ENCODE measurements around the gene ATP6V1D.

- no peak for TF ChIP-seq CTCF (conservative IDR thresholded peaks at IDR 0.05; ENCODE audit: low read length)
- no peak for TF ChIP-seq EZH2phosphoT487 (IDR thresholded peaks at IDR 0.05; ENCODE audit: borderline replicate concordance)
These were observed 36.9 kb upstream of the ATP6V1D start for GRCh38 chr14:67396381-67396970.

Data from Loucy (cell line).